Lower leg skin (tissue), 3 donors: ENCODE measurements around the gene DLGAP1.
"Not testable (repeated sequence)": the region's sequence is repeated elsewhere in the genome, so short reads cannot be mapped to it uniquely, and the experiment has no call there.

Experiments
- CTCF ChIP-seq, 3 donors: fragments of 450-650 bp; IDR thresholded peaks; one replicate each; pipeline ENCODE4 v1.5.1; 2016; ENCODE audit warnings: antibody characterized with exemption in 3 of 3, mild to moderate bottlenecking in 3 of 3, moderate library complexity in 2 of 3
- POLR2A ChIP-seq, 2 donors: fragments of 450-650 bp; IDR thresholded peaks; one replicate each; pipeline ENCODE4 v1.6.1; 2016 to 2017; ENCODE audit warnings: antibody characterized with exemption in 2 of 2, mild to moderate bottlenecking in 1 of 2, moderate library complexity in 1 of 2

GRCh38 chr18:3608099-3608453 is 847.0 kb downstream of the DLGAP1 start:
- TF ChIP-seq CTCF, POLR2A (IDR thresholded peaks at IDR 0.05): not testable (repeated sequence)
